ENCODE data around the gene SEPTIN3. TPM values are rescaled to one million over a fixed set of nuclear protein-coding genes. Genes with fewer than 3 reads are reported as not detected.
A peak's percentile ranks its signal among the peaks of the same experiment; 100 is the strongest.

The SEPTIN3 gene
- total RNA-seq, 1 donor from 2014 or later, result 0.22 TPM

DNA sequence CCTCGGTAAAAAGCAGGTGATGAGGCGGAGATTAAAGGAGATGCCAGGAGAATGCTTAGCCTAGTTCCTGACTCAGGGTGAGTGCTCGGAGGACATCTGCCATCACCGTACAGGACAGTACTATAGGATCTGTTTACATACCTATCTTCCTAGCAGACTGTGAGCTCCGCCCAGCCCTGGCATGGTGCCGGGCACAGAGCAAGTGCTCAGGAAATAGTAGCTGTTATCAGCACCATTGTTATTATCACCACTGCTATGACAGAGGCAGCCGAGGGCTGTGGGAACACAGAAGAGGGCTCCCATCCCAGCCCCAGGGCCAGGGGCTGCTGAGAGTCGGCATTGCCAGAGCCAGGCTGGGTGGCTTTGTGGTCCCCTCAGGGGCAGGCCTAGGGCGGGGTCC, 642 bp upstream of the SEPTIN3 start:
- ATAC-seq (no peak), DNase-seq (no peak)
- intact Hi-C loops (cut with micrococcal nuclease), result no loop called here

DNA sequence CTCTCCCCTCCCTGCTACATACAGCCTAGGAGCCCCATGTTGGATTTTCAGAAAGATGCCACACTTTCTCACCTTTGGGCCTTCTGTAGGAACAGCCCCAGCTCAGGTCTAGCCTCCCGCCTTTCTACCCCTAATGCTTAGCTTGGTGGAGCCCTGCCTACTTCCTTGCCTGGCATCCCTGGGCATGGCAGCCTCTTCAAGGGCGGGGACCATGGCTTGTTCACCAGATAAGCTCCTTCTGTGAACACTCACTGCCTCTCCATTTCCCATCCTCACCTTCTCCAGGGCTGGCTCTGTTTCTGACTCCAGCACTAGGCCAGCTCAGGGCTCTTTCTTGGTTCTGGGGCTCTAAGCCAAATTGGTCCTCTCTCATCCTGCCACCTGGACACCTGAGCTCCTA, 1.4 kb downstream of the SEPTIN3 start:
- DNase-seq, result no peak
- intact Hi-C loops (cut with micrococcal nuclease), result no loop called here
- ATAC-seq, result no peak

DNA sequence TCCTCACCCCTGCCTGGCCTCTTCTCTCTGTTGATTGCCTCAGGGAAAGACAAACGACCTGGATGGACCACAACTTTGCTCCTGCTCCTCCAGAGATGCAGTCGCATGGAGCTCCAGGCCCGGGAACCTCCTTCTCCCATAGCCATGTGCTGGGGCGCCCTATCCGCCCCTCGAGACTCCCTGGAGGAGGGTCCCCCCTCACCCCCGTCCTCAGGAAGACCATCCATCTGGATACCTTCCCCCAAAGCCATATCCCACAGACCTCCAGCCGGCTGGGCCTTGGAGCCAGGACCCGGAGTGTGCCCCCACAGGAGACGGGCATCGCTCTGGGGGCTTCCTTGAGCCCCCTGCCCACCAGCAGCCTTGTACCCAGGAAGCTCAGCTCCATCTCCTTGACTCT, 2.2 kb downstream of the SEPTIN3 start:
- ATAC-seq (no peak), DNase-seq (no peak)
- intact Hi-C loops (cut with micrococcal nuclease), result no loop called here

DNA sequence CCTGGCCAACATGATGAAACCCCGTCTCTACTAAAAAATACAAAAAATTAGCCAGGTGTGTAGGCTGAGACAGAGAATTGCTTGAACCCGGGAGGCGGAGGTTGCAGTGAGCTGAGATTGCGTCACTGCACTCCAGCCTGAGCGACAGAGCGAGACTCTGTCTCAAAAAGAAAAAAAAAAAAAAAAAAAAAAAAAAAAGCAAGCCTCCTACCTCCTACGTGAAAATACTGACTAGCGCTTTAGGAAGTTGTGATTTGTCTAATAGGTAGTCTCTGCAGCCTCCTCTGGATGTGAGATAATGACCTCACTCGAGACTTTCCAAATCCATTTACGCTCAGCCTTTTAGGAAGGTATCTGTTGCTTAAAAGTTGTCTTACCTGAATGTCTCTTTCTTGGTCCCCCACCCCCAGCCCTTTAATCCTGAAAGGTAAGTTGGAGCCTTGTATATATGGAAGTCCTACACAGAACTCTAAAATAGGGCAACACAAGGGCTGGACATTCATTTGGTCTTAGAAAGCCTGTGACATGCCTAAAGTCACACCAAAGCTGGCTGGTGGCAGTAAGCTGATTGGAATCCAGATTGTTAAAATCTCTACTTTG, 5.5 kb downstream of the SEPTIN3 start:
- intact Hi-C loops (cut with micrococcal nuclease), result no loop called here
- DNase-seq, result no peak
- no peak for ATAC-seq

DNA sequence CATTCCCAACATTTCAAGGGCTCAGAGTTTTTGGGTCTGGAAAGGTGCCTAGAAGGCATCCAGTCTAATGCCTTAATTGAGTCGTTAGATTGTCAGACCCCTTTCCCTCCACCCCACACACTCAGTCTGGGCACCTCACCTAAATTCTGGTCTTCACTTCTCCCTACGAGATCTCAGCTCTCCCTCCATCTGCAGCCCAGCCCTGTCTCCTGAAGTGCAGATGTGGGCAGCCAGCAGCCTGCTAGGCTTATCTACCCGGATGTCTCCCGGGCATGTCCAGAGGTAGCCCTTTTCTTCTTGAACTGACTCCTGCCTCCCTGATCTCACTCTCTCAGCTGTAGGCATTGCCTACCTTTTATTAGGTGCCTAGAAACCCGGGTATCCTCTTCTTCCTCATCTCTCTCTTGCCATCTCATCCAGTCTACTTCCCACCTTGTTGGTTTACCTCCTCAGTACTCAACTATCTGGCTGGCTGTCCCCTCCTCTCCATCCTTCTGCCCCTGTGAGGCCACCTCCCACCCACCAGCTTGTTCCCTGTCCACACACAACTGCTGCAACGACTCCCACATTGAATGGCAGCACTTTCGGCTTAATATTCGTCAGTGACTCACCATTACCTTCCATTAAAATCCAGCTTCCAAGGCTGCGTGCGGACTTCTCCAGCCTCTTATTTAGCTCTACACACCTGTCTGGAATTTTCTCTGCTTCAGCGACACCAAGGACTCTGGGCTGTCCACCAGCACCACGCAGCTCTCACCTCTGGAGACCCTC, 6.2 kb downstream of the SEPTIN3 start:
- DNase-seq (no peak), ATAC-seq (no peak)
- intact Hi-C loops (cut with micrococcal nuclease), result no loop called here

DNA sequence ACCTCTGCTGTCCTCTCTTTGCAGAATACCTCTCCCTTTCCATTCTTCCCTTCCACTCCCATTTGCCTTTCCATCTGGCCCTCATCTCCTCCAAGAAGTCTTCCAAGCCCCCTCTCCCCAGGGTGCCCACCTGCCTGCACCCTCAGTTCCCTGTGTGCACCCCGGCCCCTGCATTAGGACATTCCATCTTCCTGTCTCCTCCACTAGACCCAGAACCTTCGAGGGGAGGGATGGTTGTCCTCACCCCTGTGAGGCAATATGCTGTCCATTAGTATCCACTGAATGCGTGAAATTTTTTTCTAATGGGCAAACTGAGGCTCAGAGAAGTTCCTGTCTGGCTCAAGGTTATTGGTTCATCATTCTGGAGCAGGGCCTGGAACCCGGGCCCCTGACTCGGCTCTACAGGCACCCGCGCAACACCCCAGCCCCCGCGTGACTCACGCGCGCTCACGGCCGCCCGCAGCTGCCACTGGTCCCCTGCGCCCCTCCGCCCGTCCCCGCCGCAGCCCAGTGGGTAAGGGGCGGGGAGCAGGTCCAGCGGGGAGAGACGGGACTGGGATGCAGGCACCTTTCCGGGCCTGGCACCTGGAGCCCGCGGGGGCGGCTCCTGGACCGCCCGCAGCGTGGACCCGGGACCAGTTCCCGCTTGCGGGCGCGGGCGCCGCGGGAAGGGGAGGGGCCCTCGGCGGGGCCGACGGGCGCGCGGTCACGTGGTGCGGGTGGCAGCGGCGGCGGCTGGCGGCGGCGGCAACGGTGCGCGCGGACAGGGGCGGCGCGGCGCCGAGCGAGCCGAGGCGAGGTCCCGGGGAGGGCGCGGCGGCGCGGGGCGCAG, 7.0 kb downstream of the SEPTIN3 start:
- DNase-seq (peak; percentile 52), ATAC-seq (peak; percentile 79)
- intact Hi-C loops (cut with micrococcal nuclease), result no loop called here

DNA sequence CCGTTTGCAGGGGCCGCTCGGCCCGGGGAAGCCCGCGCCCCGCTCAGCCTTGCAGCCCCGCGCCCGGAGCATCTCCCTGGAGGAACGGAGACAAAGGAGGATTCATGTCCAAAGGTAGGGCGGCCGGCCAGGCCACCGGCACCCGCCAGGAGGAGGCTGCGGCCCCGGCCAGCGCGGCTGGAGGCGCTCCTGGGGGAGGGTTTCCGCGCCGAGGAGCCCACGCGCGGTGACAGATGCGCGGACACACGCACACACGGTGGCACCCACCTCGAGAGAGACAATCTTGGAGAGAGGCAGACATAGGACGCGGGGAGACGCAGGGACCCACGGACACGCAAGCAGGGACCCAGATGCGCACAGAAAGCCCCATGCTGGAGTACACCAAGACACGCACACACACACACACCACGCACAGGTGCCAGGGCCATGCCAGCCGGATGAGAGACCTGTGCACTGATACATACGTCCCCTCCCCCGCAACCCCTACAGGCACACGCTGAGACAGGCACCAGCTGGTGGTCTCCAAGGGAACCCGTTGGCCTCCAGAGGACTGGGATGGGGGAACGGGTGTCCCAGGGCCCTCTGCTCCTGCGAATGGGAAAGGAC, 7.8 kb downstream of the SEPTIN3 start:
- intact Hi-C loops (cut with micrococcal nuclease), result no loop called here
- no peak for ATAC-seq
- DNase-seq, result no peak

DNA sequence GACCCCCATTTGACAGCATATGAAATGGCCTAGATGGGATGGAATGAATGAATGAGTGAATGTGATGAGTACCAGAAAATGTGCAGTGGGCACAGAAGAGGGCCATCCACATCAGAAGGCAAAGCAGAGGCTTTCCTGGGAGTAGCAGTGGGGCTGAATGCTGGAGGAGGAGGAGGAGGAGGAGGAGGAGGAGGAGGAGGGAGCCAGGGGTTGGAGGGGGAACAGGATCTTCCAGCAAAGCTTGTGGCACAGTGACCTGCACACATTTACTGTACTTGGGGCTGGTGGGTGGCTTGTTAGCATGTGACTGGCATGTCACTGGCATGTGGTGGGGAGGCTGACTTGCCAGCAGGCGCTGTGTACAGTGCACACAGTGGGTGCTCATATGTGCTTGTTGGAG, 9.5 kb downstream of the SEPTIN3 start:
- DNase-seq (no peak), ATAC-seq (no peak)
- intact Hi-C loops (cut with micrococcal nuclease), result no loop called here

DNA sequence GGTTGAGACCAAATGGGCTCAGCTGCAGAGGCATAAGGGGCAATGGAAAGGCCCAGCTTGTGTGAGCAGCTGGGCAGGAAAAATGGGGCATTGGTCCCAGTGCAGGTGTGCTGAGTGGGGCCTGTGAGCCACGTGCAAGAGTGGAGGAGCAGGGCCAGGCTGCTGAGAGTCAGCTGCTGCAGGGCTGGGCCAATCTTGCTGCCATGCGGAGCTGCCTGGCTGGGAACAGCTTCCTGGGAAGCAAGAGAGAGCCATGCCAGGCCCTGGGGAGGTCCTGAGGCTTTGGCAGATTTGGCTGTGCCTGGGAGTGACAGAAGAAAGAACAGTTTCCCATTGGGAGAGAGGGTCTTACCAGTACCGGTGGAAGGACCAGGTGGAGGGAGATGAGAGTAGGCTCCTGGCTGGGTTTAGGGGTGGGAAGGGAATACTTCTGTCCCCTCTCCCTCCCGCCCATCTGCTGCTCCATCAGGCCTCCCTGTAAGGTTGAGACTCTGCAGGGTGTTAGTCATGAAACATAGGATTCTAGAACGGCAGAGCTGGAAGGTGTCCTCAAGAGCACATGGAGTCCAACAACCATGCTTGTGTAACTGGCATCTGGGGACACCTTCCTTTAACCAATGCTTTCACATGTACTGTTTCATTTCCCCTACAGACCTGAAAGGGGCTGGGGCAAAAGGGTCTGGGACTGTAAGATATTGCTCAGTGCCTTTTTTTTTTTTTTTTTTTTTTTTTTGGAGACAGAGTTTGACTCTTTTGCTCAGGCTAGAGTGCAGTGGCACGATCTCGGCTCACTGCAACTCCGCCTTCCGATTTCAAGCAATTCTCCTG, 10.4 kb downstream of the SEPTIN3 start:
- ATAC-seq, result no peak
- intact Hi-C loops (cut with micrococcal nuclease), result no loop called here
- no peak for DNase-seq

DNA sequence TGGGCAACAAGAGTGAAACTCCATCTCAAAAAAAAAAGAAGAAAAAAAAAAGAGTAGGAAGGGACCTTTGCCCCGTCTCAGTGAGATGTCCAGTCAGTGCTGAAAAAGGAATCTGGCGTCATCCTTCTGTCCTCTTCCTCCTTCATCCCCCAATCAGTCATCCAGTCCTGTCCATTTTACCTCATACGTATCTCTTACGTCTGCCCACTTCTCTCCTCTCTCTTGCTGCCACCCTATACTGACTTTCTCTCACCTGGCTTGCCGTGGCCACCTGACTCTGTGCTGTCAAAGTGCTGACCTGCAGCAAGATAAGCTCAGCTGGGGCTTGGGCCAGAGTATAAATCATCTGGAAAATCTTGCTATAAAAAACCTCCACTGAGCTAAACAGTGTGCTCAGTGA, 13.6 kb downstream of the SEPTIN3 start:
- DNase-seq (no peak), ATAC-seq (no peak)
- intact Hi-C loops (cut with micrococcal nuclease), result no loop called here

DNA sequence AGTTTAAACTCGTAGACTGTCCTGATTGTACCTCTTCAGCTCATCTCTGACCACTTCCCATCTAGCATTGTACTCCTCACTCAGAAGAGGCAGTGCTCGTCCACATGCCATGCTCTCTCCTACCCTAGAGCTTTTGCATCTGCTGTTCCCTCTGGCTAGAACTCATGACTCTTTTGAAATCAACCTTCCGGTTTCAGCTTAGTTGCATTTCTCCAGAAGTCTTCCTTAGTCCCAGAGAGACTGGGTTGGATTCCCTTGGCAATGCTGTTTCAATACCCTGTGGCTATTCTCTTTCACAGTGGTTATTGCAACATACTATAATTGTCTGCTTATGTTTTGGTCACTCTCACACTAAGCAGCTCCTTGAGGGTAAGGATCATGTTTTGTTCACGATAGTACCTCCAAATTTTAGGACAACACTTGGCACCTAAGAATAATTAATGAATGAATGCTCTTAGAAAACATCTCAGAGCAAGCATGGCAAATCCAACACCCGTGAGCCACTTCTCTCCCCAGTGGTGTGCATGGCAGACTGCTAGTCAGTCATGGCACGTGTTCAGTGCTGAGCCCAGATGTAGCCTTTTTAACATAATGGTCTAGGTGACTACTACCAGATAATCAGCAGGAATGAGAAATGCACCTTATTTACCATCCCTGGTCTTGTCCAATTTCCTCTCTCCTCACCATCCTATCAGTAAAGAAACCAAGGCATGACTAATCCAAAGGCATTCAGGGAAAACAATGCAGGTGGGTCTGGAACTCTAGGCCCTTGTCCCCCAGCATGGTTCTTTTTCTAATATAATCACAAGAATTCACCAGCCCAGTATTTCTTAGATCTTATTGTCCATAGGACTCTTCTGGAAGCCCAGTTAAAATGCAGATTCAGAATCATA, 14.5 kb downstream of the SEPTIN3 start:
- no peak for DNase-seq
- no peak for ATAC-seq
- intact Hi-C loops (cut with micrococcal nuclease), result no loop called here

DNA sequence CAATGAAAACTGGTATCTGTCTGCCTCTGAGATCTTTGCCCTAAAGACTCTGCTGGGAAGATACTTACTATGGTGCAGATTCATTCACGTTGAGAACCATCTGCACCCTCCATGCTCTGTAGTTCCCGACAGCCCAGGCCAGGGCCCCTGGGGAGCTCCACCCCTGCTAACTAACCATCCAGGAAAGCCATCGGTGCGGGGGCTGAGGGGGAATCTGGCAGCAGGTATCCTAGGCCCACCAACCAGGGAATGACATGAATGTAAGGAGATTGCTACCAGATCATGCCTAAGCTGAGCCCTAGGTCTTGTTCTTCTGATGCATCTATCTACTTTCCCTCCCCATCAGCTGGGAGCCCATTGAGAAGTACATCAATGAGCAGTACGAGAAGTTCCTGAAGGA, 18.0 kb downstream of the SEPTIN3 start:
- DNase-seq (no peak), ATAC-seq (no peak)
- intact Hi-C loops (cut with micrococcal nuclease), result no loop called here

DNA sequence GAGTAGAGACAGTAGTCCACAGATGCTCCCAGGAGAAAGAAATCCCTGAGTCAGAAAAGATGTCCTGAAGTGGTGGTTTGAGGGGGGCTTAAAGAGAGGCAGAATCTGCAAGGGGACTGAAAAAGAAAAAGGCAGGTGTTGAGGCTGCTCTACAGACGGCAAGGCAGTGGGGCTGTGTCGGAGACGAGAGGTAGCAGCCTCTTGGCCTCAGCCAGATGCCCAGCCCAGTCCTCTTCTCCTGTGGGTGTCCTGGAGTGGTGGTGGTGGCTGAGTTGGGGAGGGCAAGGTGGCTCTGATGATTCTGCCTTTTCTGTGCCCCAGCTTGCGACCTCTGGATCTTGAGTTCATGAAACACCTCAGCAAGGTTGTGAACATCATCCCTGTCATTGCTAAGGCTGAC, 20.0 kb downstream of the SEPTIN3 start:
- intact Hi-C loops (cut with micrococcal nuclease), result no loop called here
- ATAC-seq, result no peak
- no peak for DNase-seq

DNA sequence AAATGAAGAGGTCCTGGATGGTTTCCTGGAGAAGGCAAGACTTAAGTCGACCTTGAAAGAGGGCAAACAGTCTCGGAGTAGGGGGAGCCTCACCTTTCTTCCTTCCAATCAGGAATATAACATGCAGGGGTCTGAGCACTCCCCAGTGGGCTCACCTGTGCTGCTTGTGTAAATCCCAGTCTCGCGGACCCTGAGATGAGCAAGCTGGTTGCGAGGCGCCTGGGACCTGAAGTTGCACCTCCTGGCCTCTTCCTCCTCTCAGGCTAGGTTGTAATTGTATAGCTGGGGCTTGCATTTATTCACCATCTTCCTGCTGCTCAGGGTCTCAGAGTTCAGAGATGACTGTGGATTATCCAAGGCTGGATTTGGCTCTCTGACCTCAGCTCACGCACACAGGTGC, 21.9 kb downstream of the SEPTIN3 start:
- ATAC-seq, result no peak
- DNase-seq, result no peak
- intact Hi-C loops (cut with micrococcal nuclease), result no loop called here

DNA sequence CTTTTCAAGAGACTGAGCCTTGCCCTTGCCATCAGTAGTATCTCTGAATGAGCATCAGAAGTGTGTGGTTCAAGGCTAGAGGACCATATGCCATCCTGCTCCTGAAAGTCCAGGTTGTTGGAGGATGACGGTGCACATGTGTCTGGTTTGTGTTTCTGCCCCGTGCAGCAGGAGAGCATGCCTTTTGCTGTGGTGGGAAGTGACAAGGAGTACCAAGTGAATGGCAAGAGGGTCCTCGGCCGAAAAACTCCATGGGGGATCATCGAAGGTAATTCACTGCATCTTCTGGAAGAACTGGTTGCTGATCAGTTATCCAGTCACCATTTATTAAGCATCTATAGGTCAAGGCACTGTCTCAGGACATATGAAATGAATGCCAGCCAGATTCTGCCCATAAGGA, 23.3 kb downstream of the SEPTIN3 start:
- intact Hi-C loops (cut with micrococcal nuclease), result no loop called here
- ATAC-seq (no peak), DNase-seq (no peak)

DNA sequence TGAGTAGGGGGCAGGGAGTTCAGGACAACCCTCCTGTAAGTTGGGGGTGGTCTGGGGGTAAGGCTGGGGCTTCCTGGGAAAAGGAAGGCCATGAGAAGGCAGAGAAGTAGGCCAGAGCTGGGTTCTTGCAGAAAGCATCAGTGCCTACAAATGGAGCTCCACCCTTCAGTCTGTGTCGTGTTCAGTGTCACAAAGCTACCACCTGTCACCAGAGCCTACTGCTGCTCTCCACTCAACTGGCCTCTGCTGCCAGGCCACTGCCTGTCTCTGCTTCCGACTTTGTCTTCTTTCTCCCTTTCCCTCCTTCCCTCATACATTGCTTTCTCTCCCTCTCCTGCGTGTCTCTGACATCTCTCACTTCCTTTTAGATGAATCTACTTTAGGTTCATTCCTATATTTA, 26.0 kb downstream of the SEPTIN3 start:
- no peak for ATAC-seq
- DNase-seq, result no peak
- intact Hi-C loops (cut with micrococcal nuclease), result no loop called here

DNA sequence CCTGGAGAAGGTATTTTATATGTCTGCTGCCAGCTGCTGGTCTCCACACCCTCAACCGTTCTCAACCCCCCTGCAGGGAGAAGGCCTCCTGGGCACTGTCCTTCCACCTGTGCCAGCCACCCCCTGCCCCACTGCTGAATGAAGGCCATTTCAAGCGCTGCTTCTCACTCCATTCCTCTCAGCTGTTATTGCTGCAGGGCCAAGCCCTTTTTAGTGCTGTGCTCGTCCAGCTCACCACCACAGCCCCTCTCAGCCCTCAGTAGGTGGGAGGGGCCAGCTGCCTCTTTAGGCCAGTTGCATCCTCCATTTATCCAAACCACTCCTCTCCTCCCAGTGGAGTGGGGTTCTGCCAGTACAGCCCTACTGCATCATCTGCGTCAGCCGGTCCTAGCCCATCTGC, 27.6 kb downstream of the SEPTIN3 start:
- intact Hi-C loops (cut with micrococcal nuclease), result no loop called here
- ATAC-seq, result no peak
- no peak for DNase-seq
